HT-29 (cell line): ENCODE data around the gene RASIP1. TPM values are rescaled to one million over a fixed set of nuclear protein-coding genes. Genes with fewer than 3 reads are reported as not detected.

Experiments
- DNase-seq: peaks from one replicate; pipeline ENCODE4 v3.0.0-alpha.2; 2015; ENCODE audit warnings: low spot score
- total RNA-seq: library from RNA; depleted of rRNA; stranded (reverse); fragments of >200 nt; shearing (Covaris generic); gene quantifications from 2 replicates; pipeline ENCODE4 v1.2.3, GENCODE V29; 2014; rRNA removed

RASIP1 gene
- total RNA-seq, 1 experiment from 2014 or later = 0.61 TPM

DNA sequence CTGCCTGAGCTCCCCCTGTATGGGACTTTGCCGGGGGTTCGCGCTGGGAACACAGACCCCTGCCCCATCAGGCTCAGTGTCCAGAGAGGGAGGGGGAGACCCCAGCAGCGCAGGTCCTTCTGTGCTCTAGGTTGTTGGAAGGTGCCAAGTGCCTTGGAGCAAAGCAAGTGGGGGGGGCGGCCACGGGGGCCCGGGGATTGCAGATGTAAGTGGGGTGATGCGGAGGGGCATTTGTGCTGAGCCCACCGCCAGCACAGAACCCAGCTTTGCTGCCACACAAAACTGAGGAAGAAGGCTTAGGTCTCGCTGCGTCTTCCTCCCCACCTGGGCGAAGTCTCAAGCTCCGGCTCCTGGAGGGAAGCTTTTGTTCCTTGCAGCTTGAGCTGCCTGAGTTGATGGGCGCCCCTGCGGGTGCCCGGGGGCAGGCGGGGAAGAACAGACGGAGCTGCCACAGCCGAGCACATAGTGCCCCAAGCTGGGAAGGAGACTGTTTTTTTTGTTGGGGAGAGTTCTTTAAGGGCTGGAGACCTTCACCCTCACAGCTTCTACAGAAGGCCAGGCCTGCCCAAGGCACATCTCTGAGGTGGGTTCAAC, 66.1 kb downstream of the RASIP1 start:
- DNase-seq = no peak

DNA sequence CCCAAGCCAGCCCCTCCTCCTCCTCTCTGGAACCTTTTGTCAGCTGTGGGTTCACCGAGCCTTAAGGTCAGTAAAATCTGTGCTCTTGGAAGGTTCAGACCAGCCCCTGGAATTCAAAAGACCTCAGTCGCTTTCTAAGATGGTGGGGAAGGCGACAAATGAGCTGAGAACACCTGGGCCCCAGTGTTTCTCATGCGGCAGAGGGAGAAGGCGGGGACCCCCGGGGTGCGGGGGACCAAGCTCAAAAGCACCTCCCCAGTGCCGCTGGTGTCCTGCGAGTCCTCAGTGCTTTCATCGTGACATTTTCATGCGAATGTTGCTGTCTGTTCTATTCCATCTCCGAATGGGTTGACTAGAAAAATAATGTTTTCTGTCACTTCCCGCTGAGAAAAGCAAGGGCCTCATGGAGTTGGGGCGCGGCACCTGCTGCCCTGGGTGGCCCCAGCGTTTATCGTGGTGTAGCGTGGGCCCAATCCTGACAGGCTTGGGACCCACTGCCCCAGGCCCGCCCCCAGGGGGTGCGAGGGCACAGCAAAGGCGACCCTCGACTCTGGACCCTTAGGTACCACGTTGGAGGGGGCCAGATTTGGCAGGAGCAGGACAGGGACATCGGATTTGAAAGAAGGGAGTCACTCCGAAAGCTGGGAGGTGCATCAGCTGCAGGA, 66.8 kb downstream of the RASIP1 start:
- no peak for DNase-seq

DNA sequence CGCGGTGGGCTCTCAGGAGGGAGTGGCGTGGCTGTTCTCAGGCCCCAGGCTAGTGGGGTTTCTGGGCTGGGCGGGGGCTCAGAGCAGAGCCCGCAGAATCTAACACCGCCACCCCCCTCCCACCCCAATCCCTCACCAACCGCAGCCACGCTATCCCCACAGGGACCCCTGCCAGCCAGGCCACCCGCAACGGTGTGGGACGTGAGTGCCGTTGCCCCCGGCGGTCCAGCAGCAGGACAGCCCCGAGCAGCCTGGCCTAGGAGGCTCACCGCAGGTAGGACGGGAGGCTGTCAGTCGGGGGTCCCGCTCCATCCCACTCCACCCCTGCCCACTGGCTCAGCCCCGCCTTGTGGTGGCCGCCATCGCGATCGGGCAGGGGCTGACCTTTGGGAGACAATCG, 67.4 kb downstream of the RASIP1 start, which contains the start of gene NTN5:
Gene NTN5 (minus strand): TSS at position 24 of the 400 bp plus-strand sequence. CDS start 2,031 bp downstream, outside the sequence.
- no peak for DNase-seq

DNA sequence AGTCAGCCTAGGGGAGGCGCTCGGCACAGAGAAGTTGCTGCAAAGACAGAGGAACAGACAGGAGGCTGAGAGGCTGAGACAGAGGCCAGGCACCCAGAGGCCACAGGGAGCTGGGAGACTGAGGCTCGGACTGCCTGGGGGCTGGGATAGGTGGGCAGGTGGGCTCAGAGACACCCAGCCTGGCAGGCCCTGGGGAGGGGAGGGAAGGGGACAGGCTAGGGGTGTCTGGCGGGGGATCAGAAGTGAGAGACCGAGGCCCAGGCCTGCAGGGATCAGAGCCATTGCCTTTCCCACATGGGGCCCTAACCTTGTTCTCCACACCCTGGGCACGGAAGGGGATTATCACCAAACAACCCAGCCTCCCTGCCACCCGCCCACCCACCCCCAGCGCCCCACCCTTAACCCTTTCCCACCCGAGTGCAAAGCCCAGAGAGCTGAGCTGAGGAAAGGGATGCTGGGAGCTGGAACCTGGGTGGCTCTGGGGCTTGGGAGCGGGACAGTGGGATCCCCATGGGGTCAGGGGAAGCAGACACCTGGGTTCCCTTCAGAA, 68.9 kb downstream of the RASIP1 start:
- DNase-seq = no peak

DNA sequence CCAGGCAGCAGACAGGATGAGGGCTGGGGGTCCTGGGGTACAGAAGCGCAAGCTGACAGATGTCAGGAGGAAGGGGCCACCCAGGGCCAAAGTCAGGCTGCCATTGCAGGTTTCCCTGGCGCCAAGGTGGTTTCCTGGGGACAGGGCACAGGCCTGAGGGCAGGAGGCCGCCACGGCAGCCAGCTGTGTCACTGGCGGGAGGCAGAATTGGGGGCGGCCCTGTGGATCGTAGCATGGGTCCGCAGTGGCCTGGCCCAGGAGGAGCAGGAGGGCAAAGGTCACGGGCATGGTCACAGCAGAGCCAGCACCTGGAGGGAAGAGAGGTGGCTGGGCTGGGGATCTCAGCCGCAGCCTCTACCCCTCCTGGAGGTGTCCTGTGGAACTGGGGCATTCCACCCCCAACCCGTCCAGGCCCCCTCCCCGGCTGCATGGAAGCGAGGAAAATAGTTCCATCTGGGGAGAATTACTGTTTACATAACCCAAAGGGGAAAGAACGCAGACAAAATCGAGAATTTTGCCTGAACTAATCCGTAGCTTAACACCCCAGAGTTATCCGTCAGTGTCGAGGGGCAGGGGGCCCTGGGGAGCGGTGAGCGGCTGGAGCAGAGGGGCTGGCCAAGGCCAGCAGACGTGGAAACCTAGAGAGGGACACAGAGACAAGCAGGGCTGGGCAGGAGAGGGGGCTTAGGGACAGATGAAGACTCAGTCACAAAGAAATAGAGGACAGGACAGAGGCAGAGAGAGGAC, 69.5 kb downstream of the RASIP1 start:
- DNase-seq = no peak

Other genes with a start within 250 kb of the RASIP1 start
- 11.4 and 12.2 TPM in 2 replicates for gene LMTK3, start 228.8 kb downstream of the RASIP1 start, total RNA-seq
- gene SULT2B1, start 188.4 kb downstream of the RASIP1 start, total RNA-seq = 48.6 and 55.3 TPM in 2 replicates
- 2.3 and 3.4 TPM in 2 replicates for gene SPACA4, start 133.9 kb downstream of the RASIP1 start, total RNA-seq
- 15.9 and 18.5 TPM in 2 replicates for gene FAM83E, start 125.5 kb downstream of the RASIP1 start, total RNA-seq
- 6,271 and 6,382 TPM in 2 replicates for gene RPL18, start 121.4 kb downstream of the RASIP1 start, total RNA-seq
- gene SPHK2, start 121.1 kb downstream of the RASIP1 start, total RNA-seq = 114 and 115 TPM in 2 replicates
- gene DBP, start 103.2 kb downstream of the RASIP1 start, total RNA-seq = 19.4 and 27.9 TPM in 2 replicates
- 1.4 and 4.7 TPM in 2 replicates for gene CA11, start 94.4 kb downstream of the RASIP1 start, total RNA-seq
- gene NTN5, start 67.6 kb downstream of the RASIP1 start, total RNA-seq = not detected in 2 replicates
- gene FUT2, start 44.6 kb downstream of the RASIP1 start, total RNA-seq = 14.3 and 21.0 TPM in 2 replicates
- 0.73 and 0.84 TPM in 2 replicates for gene MAMSTR, start 20.9 kb downstream of the RASIP1 start, total RNA-seq
- gene IZUMO1, start 6.3 kb upstream of the RASIP1 start, total RNA-seq = 0.05 and 0.58 TPM in 2 replicates
- 4.6 and 6.3 TPM in 2 replicates for gene FUT1, start 12.0 kb upstream of the RASIP1 start, total RNA-seq
- gene FGF21, start 14.9 kb upstream of the RASIP1 start, total RNA-seq = not detected in 2 replicates
- 62.8 and 65.7 TPM in 2 replicates for gene BCAT2, start 70.4 kb upstream of the RASIP1 start, total RNA-seq
- gene HSD17B14, start 95.9 kb upstream of the RASIP1 start, total RNA-seq = not detected in 2 replicates
- gene PLEKHA4, start 128.0 kb upstream of the RASIP1 start, total RNA-seq = 3.9 and 5.4 TPM in 2 replicates
- gene PPP1R15A, start 131.8 kb upstream of the RASIP1 start, total RNA-seq = 152 and 165 TPM in 2 replicates
- gene TULP2, start 158.1 kb upstream of the RASIP1 start, total RNA-seq = not detected in 2 replicates
- gene NUCB1, start 159.7 kb upstream of the RASIP1 start, total RNA-seq = 160 and 185 TPM in 2 replicates
- gene DHDH, start 193.1 kb upstream of the RASIP1 start, total RNA-seq = 0.10 and 0.42 TPM in 2 replicates
- gene BAX, start 214.3 kb upstream of the RASIP1 start, total RNA-seq = 185 and 213 TPM in 2 replicates
- gene FTL, start 224.7 kb upstream of the RASIP1 start, total RNA-seq = 5,979 and 6,365 TPM in 2 replicates